A549 (cell line): ENCODE measurements around the gene TIE1. TPM values are rescaled to one million over a fixed set of nuclear protein-coding genes. Genes with fewer than 3 reads are reported as not detected.

Experiments
- ATAC-seq, 2 experiments: fragments of 200-7000 bp in 1 of 2; fragments of >200 bp in 1 of 2; cut with Nextera tagmentation in 1 of 2; cut with Tn5 transposase in 1 of 2; 3 replicates each; pipeline versions ENCODE4 v1.8.0 to v1.9.1; 2018 to 2020; ENCODE audit warnings: mild to moderate bottlenecking in 1 of 2, moderate library complexity in 1 of 2
- CTCF ChIA-PET: fragments of 300-600 bp; sonication (Branson Sonifier 250); formaldehyde crosslinking; extraction: SDS; loops from one replicate; lab custom pipeline; 2021; ENCODE audit warnings: antibody characterized with exemption, inconsistent platforms; lab: Yijun Ruan, JAX
- POLR2A ChIA-PET: fragments of 350-600 bp; formaldehyde crosslinking; extraction: SDS; loops from one replicate; lab custom pipeline; 2021; ENCODE audit warnings: antibody characterized with exemption, inconsistent platforms; lab: Yijun Ruan, JAX
- DNase-seq, 2 experiments: peaks; one replicate each; pipeline versions ENCODE4 v3.0.0 to v3.0.0-alpha.2; 2011 to 2016; ENCODE audit warnings: low read depth in 1 of 2, low spot score in 1 of 2
- FAIRE-seq: peaks from 2 replicates; lab custom pipeline; 2011; peaks lifted over from hg19 to GRCh38; lab: Jason Lieb, UNC
- H3K27ac ChIP-seq, 2 experiments: fragments of >200 bp; sonication (Bioruptor Twin); formaldehyde crosslinking; 3 replicates each; pipeline ENCODE4 v1.5.1; 2016 to 2017
- H3K4me1 ChIP-seq: fragments of >200 bp; sonication (Bioruptor Twin); formaldehyde crosslinking; 3 replicates; pipeline ENCODE4 v1.6.1; 2016
- H3K4me2 ChIP-seq: fragments of >200 bp; sonication (Bioruptor Twin); formaldehyde crosslinking; 3 replicates; pipeline ENCODE4 v1.6.1; 2016
- H3K4me3 ChIP-seq: fragments of >200 bp; sonication (Bioruptor Twin); formaldehyde crosslinking; 3 replicates; pipeline ENCODE4 v1.5.1; 2016
- H3K9me3 ChIP-seq: fragments of >200 bp; sonication (Bioruptor Twin); formaldehyde crosslinking; 3 replicates; pipeline ENCODE4 v1.6.1; 2016
- ATOH8 ChIP-seq: fragments of 250-450 bp; sonication (Bioruptor Pico); IDR thresholded peaks from 2 replicates; pipeline ENCODE4 v1.5.0; 2020; ENCODE audit warnings: low read depth, mild to moderate bottlenecking, moderate library complexity
- BHLHE40 ChIP-seq: IDR thresholded peaks from 2 replicates; pipeline ENCODE4 v1.6.1; 2012; ENCODE audit warnings: low read depth, low read length, inconsistent platforms
- CBX2 ChIP-seq: fragments of 200-600 bp; sonication (generic); IDR thresholded peaks from 2 replicates; pipeline ENCODE4 v1.6.1; 2016; ENCODE audit warnings: low read depth, mild to moderate bottlenecking, borderline replicate concordance
- FOSL2 ChIP-seq, 2 experiments: fragments of 450-650 bp in 1 of 2; fragments of >200 bp in 1 of 2; sonication (Bioruptor Twin) in 1 of 2; formaldehyde crosslinking; IDR thresholded peaks; 2 replicates each; pipeline versions ENCODE4 v1.5.0 to v1.6.1; 2016 to 2020; ENCODE audit warnings: mild to moderate bottlenecking in 1 of 2, moderate library complexity in 1 of 2
- HES2 ChIP-seq: fragments of >200 bp; sonication (Bioruptor Twin); formaldehyde crosslinking; IDR thresholded peaks from 2 replicates; pipeline ENCODE4 v1.6.1; 2016
- HEYL ChIP-seq: fragments of 250-450 bp; sonication (Bioruptor Pico); IDR thresholded peaks from 2 replicates; pipeline ENCODE4 v1.8.0; 2021; ENCODE audit warnings: mild to moderate bottlenecking, moderate library complexity
- HMGXB4 ChIP-seq: fragments of 250-450 bp; sonication (Bioruptor Pico); IDR thresholded peaks from 2 replicates; pipeline ENCODE4 v1.5.0; 2021; ENCODE audit warnings: mild to moderate bottlenecking, moderate library complexity, borderline replicate concordance
- JUN ChIP-seq, 2 experiments: fragments of >200 bp; sonication (Bioruptor Twin); formaldehyde crosslinking; IDR thresholded peaks; 2 replicates in 1 of 2; 3 replicates in 1 of 2; pipeline ENCODE4 v1.6.1; 2016 to 2017
- MAX ChIP-seq: IDR thresholded peaks from 2 replicates; pipeline ENCODE4 v1.6.1; 2012
- MAZ ChIP-seq: fragments of 150-350 bp; IDR thresholded peaks from 2 replicates; pipeline ENCODE4 v1.6.1; 2014; ENCODE audit warnings: antibody characterized with exemption, low read depth, low read length, borderline replicate concordance
- NPAS2 ChIP-seq: fragments of 250-450 bp; sonication (Bioruptor Pico); IDR thresholded peaks from 2 replicates; pipeline ENCODE4 v1.8.0; 2022; ENCODE audit warnings: mild to moderate bottlenecking, moderate library complexity, borderline replicate concordance
- POLR2A ChIP-seq: IDR thresholded peaks from 2 replicates; pipeline ENCODE4 v1.6.1; 2012; ENCODE audit warnings: mild to moderate bottlenecking, low read length
- RAD21 ChIP-seq, 2 experiments: fragments of >200 bp in 1 of 2; sonication (Bioruptor Twin) in 1 of 2; formaldehyde crosslinking in 1 of 2; IDR thresholded peaks in 1 of 2; conservative IDR thresholded peaks in 1 of 2; 2 replicates in 1 of 2; 3 replicates in 1 of 2; pipeline ENCODE4 v1.6.1; 2012 to 2018; ENCODE audit warnings: inconsistent platforms in 1 of 2
- RARB ChIP-seq: fragments of 250-450 bp; sonication (Bioruptor Pico); IDR thresholded peaks from 2 replicates; pipeline ENCODE4 v1.8.0; 2021; ENCODE audit warnings: mild to moderate bottlenecking, moderate library complexity
- RCOR1 ChIP-seq: fragments of 150-350 bp; IDR thresholded peaks from 2 replicates; pipeline ENCODE4 v1.6.1; 2014; ENCODE audit warnings: antibody characterized with exemption, low read length, low read depth
- ZNF302 ChIP-seq: fragments of 250-450 bp; sonication (Bioruptor Pico); IDR thresholded peaks from 2 replicates; pipeline ENCODE4 v1.9.0; 2021; ENCODE audit warnings: inconsistent platforms, mild to moderate bottlenecking, moderate library complexity
- WGBS: methylation state at CpG from one replicate; pipeline ENCODE4 v1.1.6; 2017; ENCODE audit errors: missing lambda C conversion rate; 5-methylcytosine and 5-hydroxymethylcytosine counted together
- polyA plus RNA-seq, 4 experiments: library from polyadenylated mRNA; depleted of rRNA in 3 of 4; stranded (reverse); fragments of >200 nt; fragmentation: RNase III in 1 of 4; extraction: RNeasy Plus Mini Kit Qiagen cat#74134 plus additional on column Dnase treatment in 1 of 4; gene quantifications; 2 replicates in 3 of 4; 3 replicates in 1 of 4; pipeline ENCODE4 v1.2.3, GENCODE V29; 2011 to 2017
- TF ChIP-seq, protein P1 (sequence below): fragments of 200-600 bp; sonication (generic); IDR thresholded peaks from 2 replicates; pipeline ENCODE4 v1.6.1; 2016; ENCODE audit warnings: antibody characterized with exemption, mild to moderate bottlenecking, moderate library complexity
- TF ChIP-seq, protein P2 (sequence below): fragments of 150-350 bp; IDR thresholded peaks from 2 replicates; pipeline ENCODE4 v1.6.1; 2014; ENCODE audit warnings: low read depth, mild to moderate bottlenecking, low read length

TIE1 gene
- polyA plus RNA-seq, 2 of the 4 experiments (the other 2 are of a cell fraction) = not detected

DNA sequence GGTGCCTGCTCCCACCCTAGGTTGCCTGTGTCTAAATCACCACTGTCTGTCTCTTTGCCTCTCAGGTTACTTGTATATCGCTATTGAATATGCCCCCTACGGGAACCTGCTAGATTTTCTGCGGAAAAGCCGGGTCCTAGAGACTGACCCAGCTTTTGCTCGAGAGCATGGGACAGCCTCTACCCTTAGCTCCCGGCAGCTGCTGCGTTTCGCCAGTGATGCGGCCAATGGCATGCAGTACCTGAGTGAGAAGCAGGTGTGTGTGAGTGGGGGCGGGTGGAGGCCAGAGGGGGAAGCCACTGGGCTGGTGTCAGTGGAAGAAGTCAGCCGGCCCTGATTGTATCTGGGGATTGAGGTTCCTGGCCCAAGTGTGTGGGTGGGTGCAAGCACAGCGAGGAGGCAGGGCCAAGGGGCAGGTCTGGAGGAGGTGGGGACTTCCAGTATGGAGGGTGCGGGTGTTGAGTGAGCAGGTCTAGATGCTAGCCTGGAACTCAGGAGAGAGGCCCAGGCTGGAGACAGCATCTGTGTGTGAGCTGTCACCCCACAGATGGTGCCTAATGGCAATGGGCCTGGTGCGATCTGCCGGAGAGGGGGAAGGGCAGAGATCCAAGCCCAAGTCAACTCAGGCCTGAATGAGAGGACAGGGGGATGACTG lies 17.2 kb downstream of the TIE1 start:
- TF ChIP-seq, protein P1, sequence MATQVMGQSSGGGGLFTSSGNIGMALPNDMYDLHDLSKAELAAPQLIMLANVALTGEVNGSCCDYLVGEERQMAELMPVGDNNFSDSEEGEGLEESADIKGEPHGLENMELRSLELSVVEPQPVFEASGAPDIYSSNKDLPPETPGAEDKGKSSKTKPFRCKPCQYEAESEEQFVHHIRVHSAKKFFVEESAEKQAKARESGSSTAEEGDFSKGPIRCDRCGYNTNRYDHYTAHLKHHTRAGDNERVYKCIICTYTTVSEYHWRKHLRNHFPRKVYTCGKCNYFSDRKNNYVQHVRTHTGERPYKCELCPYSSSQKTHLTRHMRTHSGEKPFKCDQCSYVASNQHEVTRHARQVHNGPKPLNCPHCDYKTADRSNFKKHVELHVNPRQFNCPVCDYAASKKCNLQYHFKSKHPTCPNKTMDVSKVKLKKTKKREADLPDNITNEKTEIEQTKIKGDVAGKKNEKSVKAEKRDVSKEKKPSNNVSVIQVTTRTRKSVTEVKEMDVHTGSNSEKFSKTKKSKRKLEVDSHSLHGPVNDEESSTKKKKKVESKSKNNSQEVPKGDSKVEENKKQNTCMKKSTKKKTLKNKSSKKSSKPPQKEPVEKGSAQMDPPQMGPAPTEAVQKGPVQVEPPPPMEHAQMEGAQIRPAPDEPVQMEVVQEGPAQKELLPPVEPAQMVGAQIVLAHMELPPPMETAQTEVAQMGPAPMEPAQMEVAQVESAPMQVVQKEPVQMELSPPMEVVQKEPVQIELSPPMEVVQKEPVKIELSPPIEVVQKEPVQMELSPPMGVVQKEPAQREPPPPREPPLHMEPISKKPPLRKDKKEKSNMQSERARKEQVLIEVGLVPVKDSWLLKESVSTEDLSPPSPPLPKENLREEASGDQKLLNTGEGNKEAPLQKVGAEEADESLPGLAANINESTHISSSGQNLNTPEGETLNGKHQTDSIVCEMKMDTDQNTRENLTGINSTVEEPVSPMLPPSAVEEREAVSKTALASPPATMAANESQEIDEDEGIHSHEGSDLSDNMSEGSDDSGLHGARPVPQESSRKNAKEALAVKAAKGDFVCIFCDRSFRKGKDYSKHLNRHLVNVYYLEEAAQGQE = no peak
- TF ChIP-seq HES2 (no peak), NPAS2 (CRISPR knock-in tag) (no peak), HMGXB4 (CRISPR knock-in tag) (no peak), POLR2A (no peak), MAX (no peak), RCOR1 (no peak), ATOH8 (CRISPR knock-in tag) (no peak), ZNF302 (CRISPR knock-in tag) (no peak), RARB (no peak), RAD21 (conservative IDR thresholded peaks at IDR 0.05 in 1 of 2, IDR thresholded peaks at IDR 0.05 in 1 of 2) (no peak), MAZ (no peak), CBX2 (no peak), HEYL (CRISPR knock-in tag) (no peak), JUN (IDR thresholded peaks at IDR 0.05) (no peak)
- Histone ChIP-seq H3K9me3 (no peaks in the 10 kb centered on the region), H3K4me3 (no peak overlapping the region), H3K27ac (no peak overlapping the region), H3K4me2 (no peak overlapping the region), H3K4me1 (no peaks in the 10 kb centered on the region)
- ATAC-seq (no peak), FAIRE-seq (no peak), DNase-seq (no peak)
- 78% methylated on average over 14 of the region's 15 CpGs for WGBS
- ChIA-PET CTCF (interaction anchor here (1.7 to 1.9 kb wide), 2 partner anchors 13 to 15 kb away, joined by 3 to 5 read pairs; no protein-coding TSS in a partner anchor), POLR2A (no interaction called here)

DNA sequence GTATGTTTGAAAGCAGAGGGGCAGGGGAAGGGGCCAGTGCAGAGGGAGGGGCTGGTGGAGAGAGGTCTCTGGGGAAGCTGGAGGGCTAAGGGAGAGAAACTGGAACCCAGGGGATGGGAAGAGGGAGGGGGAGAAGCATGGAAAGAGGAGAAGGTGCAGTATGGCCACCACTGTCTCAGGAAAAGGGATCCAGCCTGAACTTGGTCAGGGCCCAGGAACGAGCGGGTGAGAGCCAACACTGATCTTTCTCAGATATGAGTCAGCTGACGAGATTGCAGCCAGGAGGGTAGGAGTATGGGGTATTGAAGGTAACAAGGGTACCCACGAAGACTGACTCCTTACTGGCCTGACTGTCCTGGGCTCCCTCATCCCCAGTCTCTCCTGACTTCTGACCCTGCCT lies 18.0 kb downstream of the TIE1 start:
- 62% methylated on average over 4 of the region's 4 CpGs for WGBS
- no peak for FAIRE-seq
- TF ChIP-seq CBX2 = no peak
- TF ChIP-seq FOSL2 (IDR thresholded peaks at IDR 0.05) = no peak
- TF ChIP-seq FOSL2 (CRISPR knock-in tag; IDR thresholded peaks at IDR 0.05) = no peak
- no peak for TF ChIP-seq BHLHE40
- TF ChIP-seq, protein P2, sequence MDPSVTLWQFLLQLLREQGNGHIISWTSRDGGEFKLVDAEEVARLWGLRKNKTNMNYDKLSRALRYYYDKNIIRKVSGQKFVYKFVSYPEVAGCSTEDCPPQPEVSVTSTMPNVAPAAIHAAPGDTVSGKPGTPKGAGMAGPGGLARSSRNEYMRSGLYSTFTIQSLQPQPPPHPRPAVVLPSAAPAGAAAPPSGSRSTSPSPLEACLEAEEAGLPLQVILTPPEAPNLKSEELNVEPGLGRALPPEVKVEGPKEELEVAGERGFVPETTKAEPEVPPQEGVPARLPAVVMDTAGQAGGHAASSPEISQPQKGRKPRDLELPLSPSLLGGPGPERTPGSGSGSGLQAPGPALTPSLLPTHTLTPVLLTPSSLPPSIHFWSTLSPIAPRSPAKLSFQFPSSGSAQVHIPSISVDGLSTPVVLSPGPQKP = no peak

More for the DNA sequence above, 18.0 kb downstream of the TIE1 start:
- ATAC-seq (no peak; a peak in 1 of 6 replicates), DNase-seq (no peak)
- Histone ChIP-seq H3K4me2 (no peak overlapping the region), H3K27ac (no peak overlapping the region), H3K4me1 (no peaks in the 10 kb centered on the region), H3K9me3 (no peaks in the 10 kb centered on the region), H3K4me3 (no peak overlapping the region)
- ChIA-PET POLR2A (no interaction called here), CTCF (no interaction called here)
